SH-SY5Y (cell line): ENCODE data around the gene WRAP73.

ENCODE experiments used
- GATA2 ChIP-seq: IDR thresholded peaks from 2 replicates; pipeline ENCODE4 v1.6.1; 2011; ENCODE audit warnings: mild to moderate bottlenecking, low read depth, low read length
- GATA3 ChIP-seq: IDR thresholded peaks from 2 replicates; pipeline ENCODE4 v1.6.1; 2011; ENCODE audit warnings: low read depth, mild to moderate bottlenecking, low read length, moderate library complexity

- TF ChIP-seq GATA2 (no peak), GATA3 (no peak)
Observed at GRCh38 chr1:3628445-3628844, 21.5 kb downstream of the WRAP73 start.
